Sigmoid colon (tissue), 7 donors: ENCODE results near the gene ITPRIP. TPM values are rescaled to one million over a fixed set of nuclear protein-coding genes. Genes with fewer than 3 reads are reported as not detected.

Experiments
- DNase-seq: peaks from one replicate; pipeline ENCODE4 v3.0.0-alpha.2; 2019
- H3K27ac ChIP-seq, 4 donors: fragments of 200-600 bp; sonication (generic); one replicate each; pipeline ENCODE4 v1.5.1; 2016 to 2019; ENCODE audit warnings: mild to moderate bottlenecking in 1 of 4
- H3K27me3 ChIP-seq, 3 donors: fragments of 200-600 bp; sonication (generic); one replicate each; pipeline ENCODE4 v1.5.1; 2019; ENCODE audit warnings: mild to moderate bottlenecking in 1 of 3
- H3K36me3 ChIP-seq, 4 donors: fragments of 200-600 bp; sonication (generic); one replicate each; pipeline ENCODE4 v1.5.1; 2016 to 2019
- H3K4me1 ChIP-seq, 4 donors: fragments of 200-600 bp; sonication (generic); one replicate each; pipeline ENCODE4 v1.5.1; 2017 to 2019
- H3K4me3 ChIP-seq, 4 donors: fragments of 200-600 bp; sonication (generic); one replicate each; pipeline ENCODE4 v1.5.1; 2017 to 2019; ENCODE audit warnings: mild to moderate bottlenecking in 2 of 4, moderate library complexity in 1 of 4
- H3K9me3 ChIP-seq, 4 donors: fragments of 200-600 bp in 3 of 4; sonication (generic) in 3 of 4; one replicate each; pipeline versions ENCODE4 v1.5.1 to v1.6.1; 2013 to 2019
- EP300 ChIP-seq, 4 donors: sonication (generic); formaldehyde crosslinking; IDR thresholded peaks; one replicate each; pipeline ENCODE4 v1.6.1; 2017; ENCODE audit warnings: antibody characterized with exemption in 4 of 4
- POLR2A ChIP-seq, 2 donors: fragments of 450-650 bp; IDR thresholded peaks; one replicate each; pipeline ENCODE4 v1.6.1; 2016; ENCODE audit warnings: antibody characterized with exemption in 2 of 2, mild to moderate bottlenecking in 2 of 2, moderate library complexity in 2 of 2
- POLR2AphosphoS5 ChIP-seq, 4 donors: sonication (generic); formaldehyde crosslinking; IDR thresholded peaks; one replicate each; pipeline ENCODE4 v1.6.1; 2017; ENCODE audit warnings: antibody characterized with exemption in 4 of 4
- WGBS, 2 donors: extraction: QIAGEN DNeasy Blood & Tissue Kit; methylation state at CpG; one replicate each; pipeline ENCODE4 v1.1.7; 2013; 5-methylcytosine and 5-hydroxymethylcytosine counted together
- intact Hi-C: fragments of 100-400 bp; cut with DNase I; formaldehyde crosslinking; loops from one replicate; pipeline ENCODE4 v1.15.1; 2023
- polyA plus RNA-seq, 3 donors: library from polyadenylated mRNA; stranded (reverse); fragments of 200-250 nt; gene quantifications; one replicate each; pipeline ENCODE4 v1.2.3, GENCODE V29; 2013
- small RNA-seq, 3 donors: library from RNA; depleted of rRNA; stranded (forward); fragments of <200 nt; gene quantifications; one replicate each; pipeline ENCODE3, GENCODE V24; 2016
- total RNA-seq, 4 donors: library from RNA; depleted of rRNA; stranded (reverse); fragments of >200 nt; gene quantifications; one replicate each; pipeline ENCODE4 v1.1.0, GENCODE V29; 2016
- TF ChIP-seq, protein P1 (sequence below), 4 experiments: fragments of 450-650 bp in 3 of 4; fragments of 200-600 bp in 1 of 4; IDR thresholded peaks; one replicate each; pipeline ENCODE4 v1.5.1; 2016 to 2019; ENCODE audit warnings: antibody characterized with exemption in 4 of 4, mild to moderate bottlenecking in 3 of 4, moderate library complexity in 2 of 4
- donor health status: healthy with polysubstance abuse.
- donor health status: Bipolar disorder and iron deficiency.
- donor health status: healthy.

The ITPRIP gene
- total and polyA plus RNA-seq, 7 donors, result 1.2 to 22.4 (median 11.4) TPM

DNA sequence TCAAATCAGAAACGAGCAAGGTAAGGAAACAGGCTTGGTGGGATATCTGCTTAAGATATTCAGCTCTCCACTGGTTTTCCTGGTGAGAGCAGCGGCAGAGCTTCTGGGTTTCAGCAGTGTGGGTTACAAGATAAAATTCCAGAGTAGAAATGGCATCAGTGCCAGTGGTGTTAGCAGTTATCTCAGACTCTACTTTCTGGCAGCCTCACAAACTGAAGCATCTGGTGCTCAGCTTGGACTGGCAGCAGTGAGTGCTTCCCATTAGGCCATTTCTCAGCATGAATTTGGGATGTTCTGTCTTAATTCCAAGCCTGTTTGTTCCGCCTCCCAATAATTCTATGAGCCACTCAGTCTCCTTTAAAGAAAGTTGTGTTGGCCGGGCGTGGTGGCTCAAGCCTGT, 76.2 kb downstream of the ITPRIP start:
- Histone ChIP-seq H3K27me3 (no peaks in the 10 kb centered on the region), H3K27ac (peak overlapping the region in 1 of 4 donors; percentile 61), H3K4me1 (peaks cover 0 to 30% (median 23%) of the 10 kb centered on the region in 4 donors), H3K4me3 (no peak overlapping the region), H3K36me3 (peaks cover 4 to 97% (median 15%) of the 10 kb centered on the region in 4 donors), H3K9me3 (no peaks in the 10 kb centered on the region)
- intact Hi-C loops, result no loop called here
- TF ChIP-seq EP300 (IDR thresholded peaks at IDR 0.05) (no peak), POLR2AphosphoS5 (IDR thresholded peaks at IDR 0.05) (no peak), POLR2A (IDR thresholded peaks at IDR 0.05) (no peak)
- TF ChIP-seq, protein P1, sequence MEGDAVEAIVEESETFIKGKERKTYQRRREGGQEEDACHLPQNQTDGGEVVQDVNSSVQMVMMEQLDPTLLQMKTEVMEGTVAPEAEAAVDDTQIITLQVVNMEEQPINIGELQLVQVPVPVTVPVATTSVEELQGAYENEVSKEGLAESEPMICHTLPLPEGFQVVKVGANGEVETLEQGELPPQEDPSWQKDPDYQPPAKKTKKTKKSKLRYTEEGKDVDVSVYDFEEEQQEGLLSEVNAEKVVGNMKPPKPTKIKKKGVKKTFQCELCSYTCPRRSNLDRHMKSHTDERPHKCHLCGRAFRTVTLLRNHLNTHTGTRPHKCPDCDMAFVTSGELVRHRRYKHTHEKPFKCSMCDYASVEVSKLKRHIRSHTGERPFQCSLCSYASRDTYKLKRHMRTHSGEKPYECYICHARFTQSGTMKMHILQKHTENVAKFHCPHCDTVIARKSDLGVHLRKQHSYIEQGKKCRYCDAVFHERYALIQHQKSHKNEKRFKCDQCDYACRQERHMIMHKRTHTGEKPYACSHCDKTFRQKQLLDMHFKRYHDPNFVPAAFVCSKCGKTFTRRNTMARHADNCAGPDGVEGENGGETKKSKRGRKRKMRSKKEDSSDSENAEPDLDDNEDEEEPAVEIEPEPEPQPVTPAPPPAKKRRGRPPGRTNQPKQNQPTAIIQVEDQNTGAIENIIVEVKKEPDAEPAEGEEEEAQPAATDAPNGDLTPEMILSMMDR (IDR thresholded peaks at IDR 0.05), result no peak
- WGBS, 2 donors, result 89 to 92% methylated on average over 5 of the region's 5 CpGs
- no peak for DNase-seq

DNA sequence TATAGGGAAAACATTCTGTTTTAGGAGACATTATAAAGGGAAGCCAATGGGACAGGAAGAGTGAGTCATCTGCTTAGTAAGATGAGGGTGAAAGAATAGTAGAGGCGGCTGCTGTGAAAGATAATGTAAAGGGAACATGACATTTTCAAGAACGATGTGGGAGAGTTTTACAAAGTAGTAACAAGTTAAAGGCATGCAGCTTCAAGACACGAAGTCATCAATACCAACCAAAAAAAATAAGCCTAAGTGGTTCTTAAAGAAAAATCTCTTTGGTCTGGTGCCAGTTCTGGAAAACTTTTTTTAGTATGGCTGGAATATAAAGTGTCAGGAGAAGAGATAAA, 77.5 kb downstream of the ITPRIP start:
- H3K27ac ChIP-seq, result peak overlapping the region; percentile 35 to 66 (median 56)
- intact Hi-C loops, result no loop called here
- 48 to 62% methylated on average over 3 of the region's 3 CpGs for WGBS, 2 donors

DNA sequence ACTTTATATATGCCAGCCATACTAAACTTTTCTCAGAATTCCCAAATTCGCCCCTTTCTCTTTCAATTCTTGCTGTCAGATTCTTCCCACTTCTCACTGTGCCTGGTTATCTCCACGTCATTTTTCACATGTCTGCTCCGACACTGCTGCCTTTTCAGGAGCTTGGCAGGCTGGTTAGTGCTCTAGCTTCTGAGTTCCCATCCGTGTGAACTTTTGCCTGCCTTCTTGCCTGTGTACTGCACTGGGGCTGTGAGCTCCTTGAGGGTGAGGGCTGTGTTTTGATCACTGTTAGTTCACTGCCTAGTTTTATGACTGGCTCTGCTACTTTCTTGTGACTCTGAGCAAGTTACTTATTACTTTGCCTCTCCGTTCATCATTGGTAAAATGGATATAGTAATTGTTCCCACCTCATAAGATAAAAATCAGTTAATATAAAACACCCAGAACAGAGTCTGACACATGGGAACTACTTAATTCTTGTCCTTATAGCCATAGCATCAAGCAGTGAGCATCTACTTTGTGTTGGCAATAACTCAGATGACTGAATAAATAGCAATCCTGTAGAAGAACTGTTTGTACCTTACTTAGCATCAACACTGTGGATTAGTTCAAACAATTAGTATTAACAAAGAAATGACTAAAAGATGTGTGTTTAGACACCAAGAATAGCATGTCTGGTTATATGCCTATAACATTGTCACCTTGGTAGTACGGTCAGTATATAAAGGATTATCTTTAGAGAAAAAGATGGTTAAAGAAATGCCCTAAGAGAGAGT, 78.1 kb downstream of the ITPRIP start:
- H3K4me1 ChIP-seq, result peaks cover 0 to 43% (median 37%) of the 10 kb centered on the region in 4 donors
- no peak for DNase-seq
- H3K27me3 ChIP-seq, result no peaks in the 10 kb centered on the region
- intact Hi-C loops, result loop anchor here (10.0 kb wide), 1 partner anchor 345 kb away; the partner anchor contains the start of gene STN1
- peak overlapping the region; percentile 35 to 66 (median 56) for H3K27ac ChIP-seq
- TF ChIP-seq EP300 (IDR thresholded peaks at IDR 0.05) (peak in 1 of 4 donors; percentile 29), POLR2A (IDR thresholded peaks at IDR 0.05) (no peak), POLR2AphosphoS5 (IDR thresholded peaks at IDR 0.05) (no peak)
- TF ChIP-seq, protein P1 (IDR thresholded peaks at IDR 0.05), result no peak
- no peak overlapping the region for H3K4me3 ChIP-seq
- no peaks in the 10 kb centered on the region for H3K9me3 ChIP-seq
- 86 to 88% methylated on average over 6 of the region's 6 CpGs for WGBS, 2 donors
- peaks cover 4 to 78% (median 12%) of the 10 kb centered on the region in 4 donors for H3K36me3 ChIP-seq

More for the DNA sequence above, 77.5 kb downstream of the ITPRIP start:
- H3K9me3 ChIP-seq, result no peaks in the 10 kb centered on the region
- TF ChIP-seq POLR2A (IDR thresholded peaks at IDR 0.05) (no peak), POLR2AphosphoS5 (IDR thresholded peaks at IDR 0.05) (no peak), EP300 (IDR thresholded peaks at IDR 0.05) (no peak)
- TF ChIP-seq, protein P1 (IDR thresholded peaks at IDR 0.05), result no peak
- H3K36me3 ChIP-seq, result peaks cover 4 to 84% (median 12%) of the 10 kb centered on the region in 4 donors
- no peaks in the 10 kb centered on the region for H3K27me3 ChIP-seq
- H3K4me1 ChIP-seq, result peaks cover 0 to 43% (median 36%) of the 10 kb centered on the region in 4 donors
- no peak overlapping the region for H3K4me3 ChIP-seq
- no peak for DNase-seq

Small RNAs within 50 kb of the gene (small RNA-seq; reads per million reads assigned to genes)
- 0 reads per million in 3 donors for gene MIR4482

Other genes starting within 250 kb of the ITPRIP start
- gene SFR1, start 216.3 kb downstream of the ITPRIP start, total RNA-seq, result 10 to 100 TPM in 2 of 4 donors, 1 to 10 TPM in 2; 6.1 to 13.9 (median 10.5) TPM
- 1 to 10 TPM; 6.6 to 7.2 (median 6.9) TPM for gene SFR1, start 216.3 kb downstream of the ITPRIP start, polyA plus RNA-seq
- under 1 TPM; 0.36 to 0.83 (median 0.59) TPM for gene CFAP43, start 106.1 kb downstream of the ITPRIP start, total RNA-seq
- gene CFAP43, start 106.1 kb downstream of the ITPRIP start, polyA plus RNA-seq, result under 1 TPM in 2 of 3 donors, not detected in 1; 0.22 to 0.60 TPM
- gene GSTO1, start 83.6 kb downstream of the ITPRIP start, total RNA-seq, result 100 to 1,000 TPM in 3 of 4 donors, 10 to 100 TPM in 1; 77.5 to 178 (median 131) TPM
- 100 to 1,000 TPM; 107 to 189 (median 141) TPM for gene GSTO1, start 83.6 kb downstream of the ITPRIP start, polyA plus RNA-seq
- gene GSTO2, start 69.3 kb downstream of the ITPRIP start, total RNA-seq, result 1 to 10 TPM in 3 of 4 donors, under 1 TPM in 1; 0.68 to 2.1 (median 1.4) TPM
- 10 to 100 TPM in 2 of 3 donors, 1 to 10 TPM in 1; 9.7 to 13.2 (median 12.2) TPM for gene GSTO2, start 69.3 kb downstream of the ITPRIP start, polyA plus RNA-seq
- 1 to 10 TPM in 1 of 4 donors, under 1 TPM in 3; 0.36 to 1.1 (median 0.61) TPM for gene CFAP58, start 15.4 kb upstream of the ITPRIP start, total RNA-seq
- gene CFAP58, start 15.4 kb upstream of the ITPRIP start, polyA plus RNA-seq, result under 1 TPM in 1 of 3 donors, not detected in 2; 0.09 TPM